ENCODE measurements around the gene LANCL2. TPM values are rescaled to one million over a fixed set of nuclear protein-coding genes. Genes with fewer than 3 reads are reported as not detected.

LANCL2 gene
- total RNA-seq, 1 donor from 2014 or later = 7.1 TPM

- DNase-seq (ENCODE audit: low spot score) = no peak
- H3K79me2 ChIP-seq (ENCODE audit: low read depth) = no peaks in the 10 kb centered on the region
- TF ChIP-seq CTCF (IDR thresholded peaks at IDR 0.05) = no peak
- no peak for TF ChIP-seq EZH2phosphoT487 (IDR thresholded peaks at IDR 0.05)
- no peak for TF ChIP-seq EZH2 (IDR thresholded peaks at IDR 0.05)
- Mint-ChIP-seq H3K9me3 (no peaks in the 10 kb centered on the region), H3K4me3 (no peak overlapping the region), H3K27ac (no peak overlapping the region), H3K4me1 (peaks cover 16% of the 10 kb centered on the region), H3K36me3 (peaks cover 6% of the 10 kb centered on the region), H3K27me3 (ENCODE audit: insufficient read depth, low read depth) (no peaks in the 10 kb centered on the region)
- no peaks in the 10 kb centered on the region for H3K9me3 ChIP-seq (ENCODE audit: low read depth)
- H3K36me3 ChIP-seq = no peaks in the 10 kb centered on the region
- H3K4me3 ChIP-seq = no peak overlapping the region
- peaks cover 24% of the 10 kb centered on the region for H3K4me1 ChIP-seq
- peaks cover 11% of the 10 kb centered on the region for H3F3A ChIP-seq (ENCODE audit: low read depth)
- no peaks in the 10 kb centered on the region for H4K20me1 ChIP-seq (ENCODE audit: low read depth)
- H3K27me3 ChIP-seq = no peaks in the 10 kb centered on the region
- no peak overlapping the region for H2AFZ ChIP-seq (replicated peaks)
- H3K9ac ChIP-seq = no peak overlapping the region
- no peak overlapping the region for H3K27ac ChIP-seq
- H3K4me2 ChIP-seq = no peak overlapping the region
Observed at GRCh38 chr7:55420530-55420929, 55.4 kb downstream of the LANCL2 start.

- Histone ChIP-seq H3K79me2 (ENCODE audit: low read depth) (no peaks in the 10 kb centered on the region), H3K4me2 (peak overlapping the region; percentile 28), H3K27me3 (no peaks in the 10 kb centered on the region), H3K36me3 (no peaks in the 10 kb centered on the region), H4K20me1 (ENCODE audit: low read depth) (no peaks in the 10 kb centered on the region), H3K4me3 (no peak overlapping the region), H3K4me1 (peaks cover 24% of the 10 kb centered on the region), H3F3A (ENCODE audit: low read depth) (peaks cover 11% of the 10 kb centered on the region), H3K9ac (no peak overlapping the region), H3K27ac (no peak overlapping the region), H3K9me3 (ENCODE audit: low read depth) (no peaks in the 10 kb centered on the region), H2AFZ (replicated peaks) (no peak overlapping the region)
- Mint-ChIP-seq H3K4me1 (peaks cover 21% of the 10 kb centered on the region), H3K36me3 (peaks cover 14% of the 10 kb centered on the region), H3K27ac (no peak overlapping the region), H3K9me3 (no peaks in the 10 kb centered on the region), H3K27me3 (ENCODE audit: insufficient read depth, low read depth) (peaks cover 3% of the 10 kb centered on the region), H3K4me3 (no peak overlapping the region)
- TF ChIP-seq EZH2 (IDR thresholded peaks at IDR 0.05) (no peak), CTCF (IDR thresholded peaks at IDR 0.05) (peak; percentile 30)
- no peak for DNase-seq (ENCODE audit: low spot score)
Observed at GRCh38 chr7:55423277-55423711, 58.2 kb downstream of the LANCL2 start.

GRCh38 chr7:55423891-55424290 is 58.8 kb downstream of the LANCL2 start:
- Mint-ChIP-seq H3K4me3 (no peak overlapping the region), H3K27me3 (ENCODE audit: insufficient read depth, low read depth) (peaks cover 3% of the 10 kb centered on the region), H3K9me3 (no peaks in the 10 kb centered on the region), H3K27ac (no peak overlapping the region), H3K36me3 (peaks cover 16% of the 10 kb centered on the region), H3K4me1 (peaks cover 21% of the 10 kb centered on the region)
- TF ChIP-seq EZH2 (IDR thresholded peaks at IDR 0.05) (no peak), EZH2phosphoT487 (IDR thresholded peaks at IDR 0.05) (no peak), CTCF (IDR thresholded peaks at IDR 0.05) (no peak)
- no peaks in the 10 kb centered on the region for H3K79me2 ChIP-seq (ENCODE audit: low read depth)
- no peak overlapping the region for H2AFZ ChIP-seq (replicated peaks)
- H4K20me1 ChIP-seq (ENCODE audit: low read depth) = no peaks in the 10 kb centered on the region
- H3K27ac ChIP-seq = peak overlapping the region; percentile 38
- no peak overlapping the region for H3K9ac ChIP-seq
- peak overlapping the region; percentile 28 for H3K4me2 ChIP-seq
- no peaks in the 10 kb centered on the region for H3K36me3 ChIP-seq
- no peaks in the 10 kb centered on the region for H3K9me3 ChIP-seq (ENCODE audit: low read depth)
- peaks cover 24% of the 10 kb centered on the region for H3K4me1 ChIP-seq
- DNase-seq (ENCODE audit: low spot score) = peak; percentile 54
- no peak overlapping the region for H3K4me3 ChIP-seq
- H3F3A ChIP-seq (ENCODE audit: low read depth) = peaks cover 11% of the 10 kb centered on the region
- H3K27me3 ChIP-seq = no peaks in the 10 kb centered on the region

Measured in neural progenitor cell (in vitro differentiated cells).